ENCODE data around the gene RAB3D.

RAB3D gene

DNA sequence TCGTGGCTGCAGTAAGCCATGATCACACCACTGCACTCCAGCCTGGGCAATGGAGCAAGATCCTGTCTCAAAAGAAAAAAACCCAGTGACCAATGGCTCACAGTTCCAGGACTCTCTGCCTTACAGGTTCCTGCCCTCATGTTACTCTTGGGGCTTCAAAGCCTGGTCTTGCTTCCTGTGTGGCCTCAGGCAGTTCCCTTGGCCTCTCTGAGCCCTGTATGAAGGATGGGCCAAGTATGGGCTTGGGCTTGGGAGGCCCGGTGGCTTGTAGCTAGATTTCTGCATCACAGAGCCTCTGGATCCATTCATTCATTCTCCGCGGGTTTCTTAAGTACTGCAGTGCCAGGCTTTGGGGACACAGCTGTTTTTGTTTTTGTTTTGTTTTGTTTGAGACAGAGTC is 44.3 kb downstream of the RAB3D start:
- in situ Hi-C loops (cut with MboI; ENCODE audit: low sequenced_read_pairs, unreplicated experiment) = no loop called here

DNA sequence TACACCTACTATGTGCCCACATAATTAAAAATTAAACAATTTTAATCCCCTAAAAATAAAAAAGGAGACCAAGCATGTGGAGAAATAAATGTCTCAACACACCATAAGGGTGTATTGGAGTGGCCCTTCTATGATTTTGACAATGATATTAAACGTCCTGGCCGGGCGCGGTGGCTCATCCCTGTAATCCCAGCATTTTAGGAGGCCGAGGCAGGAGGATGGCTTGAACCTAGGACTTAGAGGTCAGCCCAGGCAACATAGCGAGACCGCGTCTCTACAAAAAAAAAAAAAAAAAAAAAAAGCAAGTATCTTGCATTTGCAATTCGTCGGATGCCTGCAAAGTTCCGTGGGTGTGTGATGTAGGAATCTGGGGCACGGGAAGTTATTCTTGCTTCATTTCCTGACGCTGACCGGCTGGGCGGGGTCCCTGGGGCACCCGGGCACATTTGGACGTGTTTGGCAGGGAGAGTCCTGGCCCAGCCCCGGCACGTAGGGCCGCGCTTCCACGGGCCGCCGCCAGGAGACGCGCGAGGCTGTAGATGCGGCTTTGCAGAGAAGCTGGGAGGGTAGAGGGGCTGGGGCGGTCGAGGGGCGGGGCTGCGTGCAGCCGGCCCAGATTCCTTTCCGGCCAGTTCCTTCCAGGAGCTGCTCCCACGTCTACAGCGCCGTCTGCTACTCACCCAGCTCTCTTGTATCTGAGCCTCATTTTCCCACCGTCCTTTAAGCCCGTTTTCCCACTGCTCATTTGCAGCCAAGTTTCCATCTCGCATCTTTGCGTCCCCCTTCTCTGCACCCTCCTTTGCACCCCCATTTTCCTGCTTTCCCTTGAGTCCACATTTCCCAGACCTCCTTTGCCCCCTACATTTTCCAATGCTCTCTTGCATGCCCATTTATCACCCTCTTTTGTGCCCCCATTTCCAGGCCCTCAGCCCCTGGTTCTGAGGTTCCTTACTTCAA is 45.7 kb downstream of the RAB3D start:
- in situ Hi-C loops (cut with MboI; ENCODE audit: low sequenced_read_pairs, unreplicated experiment) = no loop called here
- DNase-seq (ENCODE audit: low spot score) = peak; percentile 93
- TF ChIP-seq, protein P1, sequence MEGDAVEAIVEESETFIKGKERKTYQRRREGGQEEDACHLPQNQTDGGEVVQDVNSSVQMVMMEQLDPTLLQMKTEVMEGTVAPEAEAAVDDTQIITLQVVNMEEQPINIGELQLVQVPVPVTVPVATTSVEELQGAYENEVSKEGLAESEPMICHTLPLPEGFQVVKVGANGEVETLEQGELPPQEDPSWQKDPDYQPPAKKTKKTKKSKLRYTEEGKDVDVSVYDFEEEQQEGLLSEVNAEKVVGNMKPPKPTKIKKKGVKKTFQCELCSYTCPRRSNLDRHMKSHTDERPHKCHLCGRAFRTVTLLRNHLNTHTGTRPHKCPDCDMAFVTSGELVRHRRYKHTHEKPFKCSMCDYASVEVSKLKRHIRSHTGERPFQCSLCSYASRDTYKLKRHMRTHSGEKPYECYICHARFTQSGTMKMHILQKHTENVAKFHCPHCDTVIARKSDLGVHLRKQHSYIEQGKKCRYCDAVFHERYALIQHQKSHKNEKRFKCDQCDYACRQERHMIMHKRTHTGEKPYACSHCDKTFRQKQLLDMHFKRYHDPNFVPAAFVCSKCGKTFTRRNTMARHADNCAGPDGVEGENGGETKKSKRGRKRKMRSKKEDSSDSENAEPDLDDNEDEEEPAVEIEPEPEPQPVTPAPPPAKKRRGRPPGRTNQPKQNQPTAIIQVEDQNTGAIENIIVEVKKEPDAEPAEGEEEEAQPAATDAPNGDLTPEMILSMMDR (IDR thresholded peaks at IDR 0.05; ENCODE audit: borderline replicate concordance, control extremely low read depth, extremely low read depth, insufficient read depth, missing control alignments) = peak; percentile 99

More for the DNA sequence above, 44.3 kb downstream of the RAB3D start:
- DNase-seq (ENCODE audit: low spot score) = no peak
- TF ChIP-seq, protein P1 (IDR thresholded peaks at IDR 0.05; ENCODE audit: borderline replicate concordance, control extremely low read depth, extremely low read depth, insufficient read depth, missing control alignments) = no peak

DNA sequence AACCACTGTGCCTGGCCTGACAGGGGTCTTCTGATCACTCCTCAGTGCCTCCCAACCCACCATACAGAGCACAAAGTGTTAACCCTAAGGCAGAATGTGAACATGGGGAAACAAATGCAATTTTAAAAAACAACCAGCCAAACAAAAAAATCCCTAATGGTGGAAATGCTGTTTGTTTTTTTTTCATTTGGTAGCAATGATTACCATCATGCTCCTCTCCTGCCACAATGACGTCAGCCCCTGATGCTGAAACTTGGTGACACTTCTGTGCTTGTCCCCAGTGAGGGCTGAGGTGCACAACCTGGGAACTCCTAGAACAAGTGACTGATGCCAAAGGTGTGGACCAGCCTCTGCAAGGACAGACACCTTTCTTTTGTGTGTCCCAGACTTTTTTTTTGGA is 47.5 kb downstream of the RAB3D start:
- TF ChIP-seq, protein P1 (IDR thresholded peaks at IDR 0.05; ENCODE audit: borderline replicate concordance, control extremely low read depth, extremely low read depth, insufficient read depth, missing control alignments) = no peak
- no peak for DNase-seq (ENCODE audit: low spot score)

DNA sequence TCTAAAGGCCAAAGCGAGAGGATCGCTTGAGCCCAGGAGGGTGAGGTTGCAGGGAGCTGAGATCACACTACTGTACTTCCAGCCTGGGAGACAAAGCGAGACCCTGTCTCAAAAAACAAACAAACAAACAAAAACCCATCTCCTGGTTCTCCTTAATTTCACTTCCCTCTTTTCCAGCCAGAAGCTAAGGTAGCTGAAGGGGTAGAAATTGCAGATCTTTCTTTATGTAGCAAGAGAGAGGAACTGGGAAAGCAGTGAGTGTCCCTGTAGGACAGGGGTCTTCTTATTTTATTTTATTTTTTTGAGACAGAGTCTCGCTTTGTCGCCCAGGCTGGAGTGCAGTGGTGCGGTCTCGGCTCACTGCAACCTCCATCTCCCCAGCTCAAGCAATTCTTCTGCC is 48.0 kb downstream of the RAB3D start:
- TF ChIP-seq, protein P1 (IDR thresholded peaks at IDR 0.05; ENCODE audit: borderline replicate concordance, control extremely low read depth, extremely low read depth, insufficient read depth, missing control alignments) = no peak
- DNase-seq (ENCODE audit: low spot score) = no peak
- in situ Hi-C loops (cut with MboI; ENCODE audit: low sequenced_read_pairs, unreplicated experiment) = no loop called here

More for the DNA sequence above, 47.5 kb downstream of the RAB3D start:
- in situ Hi-C loops (cut with MboI; ENCODE audit: low sequenced_read_pairs, unreplicated experiment) = no loop called here

DNA sequence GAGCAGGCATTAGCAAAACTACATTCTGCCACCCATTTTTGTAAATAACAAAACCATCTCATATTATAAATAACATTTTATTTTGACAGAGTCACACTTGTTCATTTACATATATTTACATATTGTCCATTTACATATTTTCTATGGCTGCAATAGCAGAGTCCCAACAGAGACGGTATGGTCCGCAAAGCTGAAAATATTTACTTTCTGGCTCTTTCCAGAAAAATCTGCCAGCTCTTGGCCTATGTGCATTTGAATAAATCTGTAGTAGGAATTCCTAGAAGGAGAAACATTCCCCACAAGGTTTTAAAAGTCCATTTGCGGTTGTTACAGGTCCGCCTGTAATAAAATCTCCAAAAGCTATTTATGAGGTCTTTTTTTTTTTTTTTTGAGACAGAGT is 49.2 kb downstream of the RAB3D start:
- in situ Hi-C loops (cut with MboI; ENCODE audit: low sequenced_read_pairs, unreplicated experiment) = no loop called here
- DNase-seq (ENCODE audit: low spot score) = no peak
- TF ChIP-seq, protein P1 (IDR thresholded peaks at IDR 0.05; ENCODE audit: borderline replicate concordance, control extremely low read depth, extremely low read depth, insufficient read depth, missing control alignments) = no peak

DNA sequence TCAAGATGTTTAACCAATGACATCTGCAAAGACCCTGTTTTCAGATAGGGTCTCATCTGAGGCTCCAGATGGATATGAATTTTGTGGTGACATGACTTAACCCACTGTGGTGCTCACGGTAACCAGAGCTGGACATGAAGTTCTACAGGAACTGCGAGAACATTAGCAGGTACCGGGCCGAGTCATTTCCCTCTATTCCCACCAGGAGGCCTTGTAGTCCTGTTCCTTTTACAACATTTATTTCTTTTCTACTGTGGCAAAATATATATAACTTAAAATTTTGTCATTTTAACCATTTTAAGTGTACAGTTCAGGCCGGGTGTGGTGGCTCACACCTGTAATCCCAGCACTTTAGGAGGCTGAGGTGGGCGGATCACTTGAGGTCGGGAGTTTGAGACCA is 51.1 kb downstream of the RAB3D start:
- in situ Hi-C loops (cut with MboI; ENCODE audit: low sequenced_read_pairs, unreplicated experiment) = no loop called here
- TF ChIP-seq, protein P1 (IDR thresholded peaks at IDR 0.05; ENCODE audit: borderline replicate concordance, control extremely low read depth, extremely low read depth, insufficient read depth, missing control alignments) = no peak
- peak; percentile 34 for DNase-seq (ENCODE audit: low spot score)

Data from GM13976 (cell line).